GM12875 (cell line): ENCODE results near the gene LIPG.

ENCODE experiments used
- H3K4me3 ChIP-seq: one replicate; pipeline ENCODE4 v1.5.1; 2011; ENCODE audit warnings: low read depth, low read length, control low read depth
- TF ChIP-seq, protein P1 (sequence below): IDR thresholded peaks from 2 replicates; pipeline ENCODE4 v1.5.1; 2011; ENCODE audit warnings: low read depth, mild to moderate bottlenecking, control low read depth, inconsistent platforms, low read length, moderate library complexity, borderline replicate concordance; ENCODE audit not compliant: insufficient read depth

LIPG gene

DNA sequence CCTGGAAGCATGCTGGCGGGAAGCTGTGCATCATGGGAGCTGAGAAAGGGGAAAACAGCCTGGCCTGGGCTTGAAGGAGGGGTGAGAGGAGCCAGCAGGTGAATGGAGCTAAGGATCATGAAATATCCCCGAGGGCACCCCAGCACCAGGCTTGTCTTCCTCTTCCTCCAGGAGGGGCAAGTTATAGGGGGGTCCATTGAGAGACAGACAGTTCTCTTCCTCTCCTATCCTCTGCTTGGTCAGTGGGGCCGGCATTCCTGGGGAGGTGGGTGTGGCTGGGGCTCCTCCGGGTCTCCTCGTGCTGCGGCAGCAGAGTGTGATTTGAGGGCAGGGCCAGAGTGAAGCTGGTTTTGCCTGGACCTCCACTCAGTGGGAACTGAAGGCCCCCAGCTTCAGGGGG lies 78.9 kb downstream of the LIPG start:
- H3K4me3 ChIP-seq = no peak overlapping the region
- TF ChIP-seq, protein P1, sequence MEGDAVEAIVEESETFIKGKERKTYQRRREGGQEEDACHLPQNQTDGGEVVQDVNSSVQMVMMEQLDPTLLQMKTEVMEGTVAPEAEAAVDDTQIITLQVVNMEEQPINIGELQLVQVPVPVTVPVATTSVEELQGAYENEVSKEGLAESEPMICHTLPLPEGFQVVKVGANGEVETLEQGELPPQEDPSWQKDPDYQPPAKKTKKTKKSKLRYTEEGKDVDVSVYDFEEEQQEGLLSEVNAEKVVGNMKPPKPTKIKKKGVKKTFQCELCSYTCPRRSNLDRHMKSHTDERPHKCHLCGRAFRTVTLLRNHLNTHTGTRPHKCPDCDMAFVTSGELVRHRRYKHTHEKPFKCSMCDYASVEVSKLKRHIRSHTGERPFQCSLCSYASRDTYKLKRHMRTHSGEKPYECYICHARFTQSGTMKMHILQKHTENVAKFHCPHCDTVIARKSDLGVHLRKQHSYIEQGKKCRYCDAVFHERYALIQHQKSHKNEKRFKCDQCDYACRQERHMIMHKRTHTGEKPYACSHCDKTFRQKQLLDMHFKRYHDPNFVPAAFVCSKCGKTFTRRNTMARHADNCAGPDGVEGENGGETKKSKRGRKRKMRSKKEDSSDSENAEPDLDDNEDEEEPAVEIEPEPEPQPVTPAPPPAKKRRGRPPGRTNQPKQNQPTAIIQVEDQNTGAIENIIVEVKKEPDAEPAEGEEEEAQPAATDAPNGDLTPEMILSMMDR = no peak

GRCh38 chr18:49645196-49645595 lies 83.3 kb downstream of the LIPG start:
- no peak overlapping the region for H3K4me3 ChIP-seq
- TF ChIP-seq, protein P1 = no peak

DNA sequence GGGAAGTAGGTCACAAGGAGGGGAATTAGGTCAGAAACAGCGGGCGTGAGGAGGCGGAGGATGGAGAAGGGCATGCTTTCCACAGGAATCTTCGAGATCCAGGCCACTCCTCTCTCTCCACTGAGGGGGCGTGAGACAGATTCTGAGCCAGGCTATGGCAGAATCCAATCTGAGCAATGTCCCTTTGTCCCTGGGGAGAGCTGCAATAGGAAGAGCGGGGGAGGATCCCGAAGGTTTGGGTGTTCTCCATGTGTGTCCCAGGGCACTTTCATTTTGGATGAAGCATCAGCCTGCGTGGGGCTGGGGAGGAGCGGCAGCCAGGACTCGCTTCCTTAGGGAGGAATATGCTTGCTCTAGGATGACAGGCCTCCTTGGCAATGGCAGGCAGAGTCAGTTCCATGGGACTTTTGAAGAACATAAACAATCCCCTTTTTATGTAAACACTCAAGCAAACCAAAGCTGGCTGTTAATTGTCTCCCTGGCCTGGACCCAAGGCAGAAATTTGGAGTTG lies 84.0 kb downstream of the LIPG start:
- TF ChIP-seq, protein P1 = no peak
- no peak overlapping the region for H3K4me3 ChIP-seq

DNA sequence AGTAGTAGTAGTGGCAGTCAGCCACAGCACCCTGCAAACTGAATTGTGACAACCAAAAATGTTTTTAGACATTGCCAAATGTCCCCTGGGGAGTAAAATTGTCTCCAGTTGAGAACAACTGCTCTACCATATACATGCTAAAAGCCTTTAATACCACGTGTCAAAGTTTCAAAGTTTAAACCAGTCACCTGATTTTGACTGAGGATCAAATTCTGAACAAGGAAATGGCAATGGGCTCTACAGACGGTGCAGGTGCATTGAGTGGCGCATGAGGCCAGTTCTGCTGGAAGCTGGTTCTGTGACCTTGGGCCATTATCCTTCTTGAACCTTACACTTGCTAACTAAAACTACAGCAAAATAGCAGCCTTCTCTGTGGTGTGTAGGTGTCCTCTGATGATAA lies 85.0 kb downstream of the LIPG start:
- TF ChIP-seq, protein P1 = no peak

GRCh38 chr18:49647496-49648168 lies 85.8 kb downstream of the LIPG start:
- no peak overlapping the region for H3K4me3 ChIP-seq
- TF ChIP-seq, protein P1 = no peak

More for the DNA sequence above, 85.0 kb downstream of the LIPG start:
- no peak overlapping the region for H3K4me3 ChIP-seq

DNA sequence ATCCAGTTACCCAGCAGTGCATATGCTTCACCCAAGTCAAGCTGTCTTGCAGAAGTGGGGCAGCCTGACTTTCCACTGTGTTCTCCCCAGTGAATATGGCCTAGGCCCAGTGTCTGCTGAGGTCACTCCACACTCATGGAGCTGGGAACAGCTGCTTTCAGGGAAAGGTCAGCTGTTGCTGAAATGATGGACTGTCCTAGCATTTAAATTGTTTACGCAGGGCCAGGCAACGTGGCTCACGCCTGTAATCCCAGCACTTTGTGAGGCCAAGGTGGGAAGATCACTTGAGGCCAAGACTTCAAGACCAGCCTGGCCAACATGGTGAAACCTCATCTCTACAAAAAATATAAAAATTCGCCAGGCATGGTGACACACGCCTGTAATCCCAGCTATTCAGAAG lies 86.5 kb downstream of the LIPG start:
- TF ChIP-seq, protein P1 = no peak
- H3K4me3 ChIP-seq = no peak overlapping the region
